Stimulated activated effector memory CD8-positive, alpha-beta T cell treated with anti-CD3 and anti-CD28 coated beads, Interleukin-12 subunit alpha, Interleukin-12 subunit beta, amount 100 ng/mL, for 72 hours (primary cell): ENCODE results near the gene PLCD3.
"Not testable (repeated sequence)": the region's sequence is repeated elsewhere in the genome, so short reads cannot be mapped to it uniquely, and the experiment has no call there.

Experiments used
- ATAC-seq: fragments of 150-1000 bp; cut with Tn5 transposase; 2 replicates; pipeline ENCODE4 v1.10.0; 2021
- DNase-seq, 2 donors: peaks; one replicate each; pipeline ENCODE4 v3.0.0; 2021 to 2022; ENCODE audit warnings: low spot score in 2 of 2
- H3K27ac Mint-ChIP-seq: one replicate; pipeline ENCODE4 v1.8.0; 2022; ENCODE audit warnings: mild to moderate bottlenecking, mixed read lengths
- H3K36me3 Mint-ChIP-seq: one replicate; pipeline ENCODE4 v1.8.0; 2022; ENCODE audit warnings: mild to moderate bottlenecking, mixed read lengths
- H3K4me1 Mint-ChIP-seq: one replicate; pipeline ENCODE4 v1.8.0; 2022; ENCODE audit warnings: mixed read lengths
- H3K4me3 Mint-ChIP-seq: one replicate; pipeline ENCODE4 v1.8.0; 2022; ENCODE audit warnings: mild to moderate bottlenecking, mixed read lengths
- H3K9me3 Mint-ChIP-seq: one replicate; pipeline ENCODE4 v1.8.0; 2022; ENCODE audit warnings: mixed read lengths

PLCD3 gene

DNA sequence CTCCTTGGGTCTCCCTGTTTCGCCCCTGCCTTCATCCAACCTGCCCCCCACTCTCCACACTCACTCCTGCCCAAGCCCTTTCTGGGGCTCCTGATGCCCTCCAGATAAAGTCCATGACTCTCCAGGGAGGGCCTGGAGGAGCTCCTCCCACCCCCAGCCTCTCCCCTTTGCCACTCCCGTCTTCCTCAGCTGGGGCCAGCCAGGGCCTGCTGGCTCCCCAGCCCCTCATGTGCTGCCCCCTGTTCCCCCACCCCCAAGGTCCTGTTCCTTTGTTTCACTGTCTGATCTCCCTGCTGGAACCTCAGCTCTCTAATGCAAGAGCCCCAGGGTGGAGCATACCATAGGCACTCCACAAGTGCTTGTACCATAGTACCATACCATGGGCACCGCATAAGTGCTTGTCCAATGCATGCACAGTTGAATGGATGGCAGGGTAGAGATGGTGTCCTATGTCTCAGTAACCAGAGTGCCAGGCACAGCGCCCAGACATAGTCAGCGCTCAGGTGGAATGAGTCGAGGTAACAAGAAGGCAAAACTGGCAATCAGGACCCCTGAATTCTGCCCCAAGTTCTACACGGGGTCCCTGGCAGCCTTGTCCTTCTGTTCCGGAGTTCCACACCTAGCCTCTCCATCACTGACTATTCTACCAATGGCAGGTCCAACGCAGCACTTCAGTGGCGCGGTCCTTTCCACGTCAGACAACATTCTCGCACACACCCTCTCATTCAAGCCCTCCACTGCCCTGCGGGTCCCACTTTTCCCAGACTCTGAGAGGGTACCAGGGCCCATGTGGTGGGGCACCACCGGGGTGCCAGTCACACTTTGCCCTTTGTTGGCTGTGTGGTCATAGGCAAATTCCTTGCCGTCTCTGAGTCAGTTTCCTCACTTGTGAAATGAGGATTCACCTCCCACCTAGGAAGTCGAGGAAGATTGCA, 1.4 kb downstream of the PLCD3 start:
- Mint-ChIP-seq H3K36me3 (no peaks in the 10 kb centered on the region), H3K4me3 (peak overlapping the region; percentile 77), H3K27ac (no peak overlapping the region), H3K4me1 (peaks cover 26% of the 10 kb centered on the region), H3K9me3 (no peaks in the 10 kb centered on the region)
- DNase-seq (no peak), ATAC-seq (no peak)

DNA sequence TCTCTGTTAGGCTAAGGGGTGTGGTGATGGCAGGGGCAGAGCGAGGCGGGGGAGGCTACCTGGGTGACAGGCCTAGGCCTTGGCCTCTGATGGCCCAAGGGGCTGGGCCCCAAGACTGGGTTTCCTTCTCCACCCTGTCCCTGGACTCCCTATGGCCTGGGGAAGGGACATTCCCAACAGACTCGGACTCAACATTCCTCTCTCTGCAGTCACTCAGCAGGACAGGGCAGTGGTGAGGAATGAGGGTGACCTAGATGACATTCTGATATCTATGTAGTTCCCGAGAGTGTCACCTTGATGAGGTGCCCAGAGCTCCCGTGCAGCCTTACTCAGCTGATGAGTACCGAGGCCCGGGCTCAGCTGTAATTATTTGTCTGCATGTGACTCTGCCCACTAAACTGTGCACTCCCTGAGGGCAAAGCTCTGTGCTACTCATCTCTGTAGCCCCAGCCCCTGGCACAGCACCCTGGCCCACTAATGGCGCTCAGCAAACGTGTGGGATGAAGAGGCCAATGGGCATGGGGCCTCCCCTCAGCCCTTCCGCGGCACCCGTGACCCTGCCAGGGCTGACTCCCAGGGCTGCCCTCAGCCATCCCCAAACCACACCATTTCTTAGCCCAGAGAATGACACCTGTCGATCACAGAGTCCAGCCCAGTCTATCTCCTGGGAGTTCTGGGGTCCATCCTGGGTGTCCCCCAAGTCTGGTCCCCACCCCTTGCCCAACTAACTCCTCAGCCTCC, 2.2 kb downstream of the PLCD3 start:
- DNase-seq (no peak), ATAC-seq (no peak)
- H3K36me3 Mint-ChIP-seq: no peaks in the 10 kb centered on the region
- H3K27ac Mint-ChIP-seq: no peak overlapping the region
- no peaks in the 10 kb centered on the region for H3K9me3 Mint-ChIP-seq
- no peak overlapping the region for H3K4me3 Mint-ChIP-seq
- H3K4me1 Mint-ChIP-seq: peaks cover 17% of the 10 kb centered on the region

DNA sequence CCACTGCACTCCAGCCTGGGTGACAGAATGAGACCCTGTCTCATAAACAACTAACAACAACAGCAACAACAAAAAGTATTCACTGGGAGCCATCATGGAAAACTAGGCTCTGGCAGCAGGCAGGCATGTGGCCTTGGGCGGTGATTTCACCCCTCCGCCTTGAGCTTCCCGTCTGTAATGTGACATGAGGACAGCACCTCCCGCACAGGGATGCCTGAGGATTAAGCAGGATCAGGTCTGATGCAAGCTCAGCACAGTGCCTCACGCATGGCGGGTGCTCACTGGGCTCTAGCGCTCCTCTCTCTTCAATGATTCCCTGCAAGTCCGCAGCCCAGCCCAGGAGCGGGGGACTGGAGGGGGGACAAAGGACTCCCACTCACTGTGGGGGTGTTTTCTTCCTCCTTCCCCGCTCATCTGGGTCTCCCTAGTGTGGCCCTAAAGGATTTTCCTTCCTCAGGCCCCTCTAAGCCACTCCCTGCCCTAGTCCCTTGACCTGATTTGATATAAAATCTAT, 2.8 kb downstream of the PLCD3 start:
- Mint-ChIP-seq H3K4me3 (no peak overlapping the region), H3K9me3 (no peaks in the 10 kb centered on the region), H3K27ac (no peak overlapping the region), H3K4me1 (peaks cover 15% of the 10 kb centered on the region), H3K36me3 (no peaks in the 10 kb centered on the region)
- no peak for ATAC-seq
- DNase-seq: no peak

DNA sequence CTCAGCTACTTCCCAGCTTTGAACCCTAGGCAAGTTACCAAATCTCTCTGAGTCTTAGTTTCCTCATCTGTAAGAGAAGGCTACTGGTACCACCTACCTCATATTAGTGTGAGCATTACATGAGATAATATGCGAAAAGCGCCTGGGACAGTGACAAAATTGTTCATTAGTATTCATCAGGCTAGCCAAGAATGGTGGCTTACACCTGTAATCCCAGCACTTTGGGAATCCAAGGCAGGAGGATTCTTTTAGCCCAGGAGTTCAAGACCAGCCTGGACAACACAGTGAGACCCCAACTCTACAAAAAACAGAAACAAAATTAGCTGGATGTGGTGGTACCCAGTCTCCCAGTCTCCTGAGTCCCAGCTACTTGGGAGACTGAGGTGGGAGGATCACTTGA, 3.3 kb downstream of the PLCD3 start:
- ATAC-seq: no peak
- Mint-ChIP-seq H3K4me3 (no peak overlapping the region), H3K9me3 (no peaks in the 10 kb centered on the region), H3K27ac (no peak overlapping the region), H3K4me1 (peaks cover 20% of the 10 kb centered on the region), H3K36me3 (no peaks in the 10 kb centered on the region)
- DNase-seq: no peak

DNA sequence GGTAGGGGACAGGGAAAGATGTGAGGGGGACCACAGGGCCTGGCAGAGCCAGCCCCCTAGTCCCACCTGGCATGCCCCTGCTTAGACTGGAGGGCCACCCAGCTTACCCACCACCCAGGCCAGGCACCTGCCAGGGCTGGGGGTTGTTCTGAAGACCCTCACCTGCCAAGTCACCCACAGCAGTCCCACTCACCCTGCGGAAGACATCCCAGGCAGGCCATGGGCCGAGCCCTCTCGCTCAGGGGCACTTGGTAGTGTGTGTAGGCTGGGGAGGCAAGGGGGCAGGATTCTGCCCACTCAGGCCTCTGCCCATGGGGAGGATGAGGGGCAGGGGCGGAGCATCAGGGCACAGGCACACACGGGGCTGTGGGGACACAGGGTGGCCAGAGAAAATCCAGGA, 4.0 kb downstream of the PLCD3 start:
- Mint-ChIP-seq H3K4me1 (peaks cover 21% of the 10 kb centered on the region), H3K36me3 (no peaks in the 10 kb centered on the region), H3K9me3 (no peaks in the 10 kb centered on the region), H3K4me3 (no peak overlapping the region), H3K27ac (no peak overlapping the region)
- ATAC-seq: no peak
- DNase-seq: no peak

DNA sequence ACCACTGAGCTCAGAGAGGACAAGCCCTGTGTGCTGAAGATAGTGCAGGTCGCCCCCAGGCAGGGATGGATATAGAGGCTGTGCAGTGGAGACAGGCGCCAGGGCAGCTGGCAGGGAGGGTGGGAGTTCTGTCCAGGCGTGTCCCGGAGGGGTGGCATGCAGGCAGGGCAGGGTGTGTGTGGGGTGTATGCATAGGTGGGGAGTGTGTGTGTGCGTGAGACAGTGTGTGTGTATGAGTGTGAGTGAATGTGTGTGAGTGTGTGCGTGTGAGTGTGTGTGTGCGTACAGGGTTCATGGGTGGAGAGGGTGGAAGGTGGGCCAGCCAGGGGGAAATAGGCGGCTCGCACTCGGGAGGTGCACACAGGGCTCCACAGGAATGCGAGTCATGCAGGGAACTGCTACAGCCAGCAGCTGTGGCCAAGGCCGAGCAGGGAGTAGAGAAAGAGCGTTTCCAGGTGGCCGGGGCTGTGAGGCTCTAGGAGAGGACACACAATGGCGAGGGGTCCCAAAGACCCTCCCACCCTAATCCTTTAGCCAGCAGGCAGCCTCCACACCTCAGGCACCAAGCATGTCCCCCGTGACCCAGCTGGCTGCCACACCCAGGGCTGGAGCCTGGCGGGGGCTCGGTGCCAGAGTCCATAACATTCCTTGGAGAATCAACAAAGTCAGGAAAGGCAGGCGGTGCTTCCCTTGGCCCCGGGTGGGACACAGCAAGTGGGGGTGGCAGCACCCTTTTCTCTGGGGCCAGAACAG, 4.6 kb downstream of the PLCD3 start:
- H3K36me3 Mint-ChIP-seq: no peaks in the 10 kb centered on the region
- H3K4me3 Mint-ChIP-seq: no peak overlapping the region
- no peaks in the 10 kb centered on the region for H3K9me3 Mint-ChIP-seq
- H3K4me1 Mint-ChIP-seq: peaks cover 21% of the 10 kb centered on the region
- no peak for ATAC-seq
- no peak overlapping the region for H3K27ac Mint-ChIP-seq
- DNase-seq: no peak

DNA sequence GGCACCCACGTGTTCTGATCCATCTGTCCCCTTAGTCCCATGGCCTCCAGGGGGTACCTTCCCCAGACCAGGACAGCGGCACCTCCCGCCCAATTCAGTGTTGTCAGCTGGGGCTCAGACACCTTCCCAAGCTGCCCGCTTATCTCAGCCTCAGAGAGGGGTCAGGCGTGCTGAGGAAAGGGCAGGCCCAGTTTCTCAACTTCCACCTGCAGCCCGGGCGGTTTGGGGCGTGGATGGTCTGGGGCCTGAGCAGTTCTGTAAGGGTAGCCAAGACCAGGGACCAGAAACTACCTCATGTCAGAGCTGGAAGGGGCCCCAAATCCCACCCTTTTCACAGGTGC, 5.1 kb downstream of the PLCD3 start:
- ATAC-seq: no peak
- no peak overlapping the region for H3K4me3 Mint-ChIP-seq
- H3K27ac Mint-ChIP-seq: no peak overlapping the region

DNA sequence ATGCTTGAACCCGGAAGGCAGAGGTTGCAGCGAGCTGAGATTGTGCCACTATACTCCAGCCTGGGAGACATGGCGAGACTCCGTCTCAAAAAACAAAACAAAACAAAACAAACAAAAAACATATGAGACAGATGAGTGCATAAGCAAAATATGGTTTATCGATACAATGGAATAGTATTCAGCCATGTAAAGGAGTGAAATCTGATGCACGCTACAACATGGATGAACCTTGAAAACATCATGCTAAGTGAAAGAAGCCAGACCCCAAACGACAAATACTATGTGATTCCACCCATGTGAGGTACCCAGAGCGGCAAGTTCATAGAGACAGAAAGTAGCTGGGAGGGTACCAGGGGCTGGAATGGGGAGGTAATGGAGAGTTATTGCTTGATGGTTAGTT, 6.8 kb downstream of the PLCD3 start:
- Mint-ChIP-seq H3K9me3 (no peaks in the 10 kb centered on the region), H3K36me3 (no peaks in the 10 kb centered on the region), H3K4me1 (peaks cover 12% of the 10 kb centered on the region), H3K4me3 (no peak overlapping the region), H3K27ac (no peak overlapping the region)
- DNase-seq (no peak), ATAC-seq (no peak)

More for the DNA sequence above, 5.1 kb downstream of the PLCD3 start:
- no peak for DNase-seq
- Mint-ChIP-seq H3K9me3 (no peaks in the 10 kb centered on the region), H3K36me3 (no peaks in the 10 kb centered on the region), H3K4me1 (peaks cover 21% of the 10 kb centered on the region)

DNA sequence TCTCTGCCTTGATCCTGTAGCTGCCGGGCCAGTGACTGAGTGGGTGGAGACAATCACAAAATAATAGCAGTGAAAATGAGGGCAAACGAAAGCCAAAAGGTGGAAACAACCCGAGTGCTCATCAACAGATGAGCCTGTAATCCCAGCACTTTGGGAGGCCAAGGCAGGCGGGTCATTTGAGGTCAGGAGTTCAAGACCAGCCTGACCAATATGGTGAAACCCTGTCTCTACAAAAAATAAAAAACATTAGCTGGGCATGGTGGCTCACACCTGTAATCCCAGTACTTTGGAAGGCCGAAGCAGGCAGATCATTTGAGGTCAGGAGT, 7.6 kb downstream of the PLCD3 start:
- Mint-ChIP-seq H3K27ac (peak overlapping the region; percentile 82), H3K4me1 (peaks cover 12% of the 10 kb centered on the region)
- H3K9me3 Mint-ChIP-seq, ATAC-seq, H3K4me3 Mint-ChIP-seq, H3K36me3 Mint-ChIP-seq, DNase-seq: not testable (repeated sequence)

DNA sequence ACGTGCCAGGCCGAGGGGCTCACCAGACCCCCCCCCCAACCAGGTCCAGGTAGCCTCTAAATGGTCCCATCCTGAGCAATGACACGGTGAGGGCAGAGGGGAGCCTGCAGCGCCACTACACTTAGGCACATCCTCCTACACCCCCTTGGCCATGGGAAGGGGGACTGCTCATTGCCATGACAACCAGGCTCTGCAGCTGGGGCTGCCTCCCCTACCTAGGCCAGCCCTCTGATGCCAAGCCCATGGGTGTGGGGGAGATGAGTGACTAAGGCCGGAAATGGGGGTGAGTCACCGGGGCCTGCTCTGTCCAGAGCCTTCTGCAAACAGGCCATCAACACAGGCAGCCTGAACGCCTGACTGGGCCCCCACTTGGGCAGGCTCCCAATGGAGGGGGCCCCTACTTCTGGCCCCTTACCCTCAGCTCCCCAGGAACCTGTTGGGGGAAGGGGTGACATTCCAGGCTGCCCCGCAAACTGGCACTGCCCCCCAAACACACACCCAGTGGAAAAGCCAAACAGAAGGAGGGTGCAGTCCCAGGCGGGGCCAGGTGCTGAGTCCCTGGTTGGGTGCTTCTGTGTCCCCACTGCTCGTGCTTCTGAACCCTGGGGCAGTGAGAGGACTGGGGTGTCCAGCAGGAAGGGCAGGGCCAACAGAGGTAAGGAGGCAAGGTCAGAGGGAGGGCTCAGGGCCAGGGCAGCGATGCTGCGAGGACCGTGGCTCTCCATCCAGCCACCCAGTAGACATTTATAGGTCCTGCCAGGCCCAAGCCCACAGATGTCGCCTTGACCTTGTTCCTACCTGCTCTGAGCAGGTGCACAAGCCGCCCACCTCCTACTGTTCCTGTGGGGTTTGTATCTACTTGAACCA, 8.2 kb downstream of the PLCD3 start:
- H3K4me3 Mint-ChIP-seq: no peak overlapping the region
- H3K9me3 Mint-ChIP-seq: no peaks in the 10 kb centered on the region
- peaks cover 12% of the 10 kb centered on the region for H3K4me1 Mint-ChIP-seq
- H3K27ac Mint-ChIP-seq: peak overlapping the region; percentile 82
- H3K36me3 Mint-ChIP-seq: no peaks in the 10 kb centered on the region
- ATAC-seq (peak; percentile 86), DNase-seq (peak in 1 of 2 donors; percentile 60)

DNA sequence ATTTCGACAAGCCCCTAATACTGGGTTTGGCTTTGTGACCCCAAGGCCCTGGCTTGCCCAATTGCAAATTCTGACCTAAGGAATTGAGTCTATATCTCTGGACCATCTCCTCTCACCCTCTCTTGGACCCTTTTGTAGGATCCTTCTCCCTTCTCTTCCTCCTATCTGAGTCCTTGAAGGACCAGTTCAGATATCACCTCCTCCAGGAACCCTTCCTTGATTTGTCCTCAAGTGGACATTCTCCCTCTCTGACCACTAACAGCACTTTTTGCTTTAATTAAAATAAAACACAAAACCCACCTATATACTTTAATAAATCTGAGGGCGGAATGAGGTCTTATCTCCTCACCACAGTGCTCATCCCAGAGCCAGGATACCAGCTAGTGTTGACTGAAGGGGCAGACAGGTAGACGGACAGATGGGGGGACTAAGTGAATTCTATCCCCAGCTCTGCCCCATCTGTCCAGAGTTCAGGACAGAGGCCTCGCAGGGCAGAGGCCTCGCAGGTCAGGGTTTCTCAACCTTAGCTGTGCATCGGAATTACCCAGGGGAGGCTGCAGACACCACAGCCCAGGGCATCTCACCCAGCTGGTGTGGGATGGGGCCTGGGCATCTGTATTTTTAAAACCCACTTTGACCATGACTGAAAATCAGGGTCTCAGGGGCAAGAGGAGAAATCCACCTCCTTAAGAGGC, 9.1 kb downstream of the PLCD3 start:
- ATAC-seq (no peak), DNase-seq (no peak)
- no peaks in the 10 kb centered on the region for H3K9me3 Mint-ChIP-seq
- H3K27ac Mint-ChIP-seq: no peak overlapping the region
- no peaks in the 10 kb centered on the region for H3K36me3 Mint-ChIP-seq
- no peak overlapping the region for H3K4me3 Mint-ChIP-seq
- peaks cover 12% of the 10 kb centered on the region for H3K4me1 Mint-ChIP-seq

DNA sequence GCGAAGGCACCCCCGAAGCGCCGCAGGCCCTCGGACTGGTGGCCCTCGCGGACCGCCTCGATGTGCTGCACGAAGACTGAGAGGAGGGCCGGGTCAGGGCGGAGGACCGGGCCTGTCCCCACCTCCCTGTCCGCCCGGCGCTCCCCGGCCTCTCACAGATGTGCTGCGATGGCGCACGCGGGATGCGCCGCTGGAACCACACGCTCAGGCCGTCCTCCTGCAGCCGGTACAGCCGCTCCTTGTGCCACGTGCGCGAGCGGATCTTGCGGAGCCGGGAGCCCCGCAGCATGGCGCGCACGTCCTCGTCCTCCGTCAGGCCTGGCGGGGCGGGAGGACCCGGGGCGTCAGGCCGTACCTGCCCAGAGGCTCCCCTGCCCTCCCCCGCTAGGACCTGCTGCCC, 11.3 kb downstream of the PLCD3 start:
- Mint-ChIP-seq H3K9me3 (no peaks in the 10 kb centered on the region), H3K36me3 (no peaks in the 10 kb centered on the region)

DNA sequence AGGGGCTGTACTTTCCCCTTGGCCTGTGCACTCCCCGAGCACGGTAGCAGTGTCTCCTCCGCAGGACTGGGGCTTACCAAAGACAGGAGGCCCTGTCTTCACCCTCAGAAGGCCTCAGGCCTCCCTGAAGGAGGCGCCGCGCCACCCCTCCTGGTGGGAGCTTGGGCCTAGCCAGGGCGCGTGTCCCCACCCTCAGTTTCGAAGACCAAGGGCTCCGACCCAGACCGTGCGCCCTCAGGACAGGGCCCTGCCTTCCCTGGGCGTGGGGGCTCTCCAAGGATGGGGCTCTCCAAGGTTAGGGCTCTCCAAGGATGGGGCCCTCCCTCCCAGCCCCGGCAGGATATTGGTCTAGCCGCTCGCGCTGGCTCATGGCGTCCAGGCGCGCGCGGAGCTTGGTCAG, 11.8 kb downstream of the PLCD3 start:
- no peak for DNase-seq
- H3K4me1 Mint-ChIP-seq: peaks cover 6% of the 10 kb centered on the region
- no peak overlapping the region for H3K27ac Mint-ChIP-seq
- H3K36me3 Mint-ChIP-seq: no peaks in the 10 kb centered on the region
- no peak overlapping the region for H3K4me3 Mint-ChIP-seq
- no peak for ATAC-seq
- H3K9me3 Mint-ChIP-seq: no peaks in the 10 kb centered on the region

More for the DNA sequence above, 11.3 kb downstream of the PLCD3 start:
- Mint-ChIP-seq H3K27ac (no peak overlapping the region), H3K4me1 (peaks cover 6% of the 10 kb centered on the region), H3K4me3 (no peak overlapping the region)
- ATAC-seq: no peak
- no peak for DNase-seq

DNA sequence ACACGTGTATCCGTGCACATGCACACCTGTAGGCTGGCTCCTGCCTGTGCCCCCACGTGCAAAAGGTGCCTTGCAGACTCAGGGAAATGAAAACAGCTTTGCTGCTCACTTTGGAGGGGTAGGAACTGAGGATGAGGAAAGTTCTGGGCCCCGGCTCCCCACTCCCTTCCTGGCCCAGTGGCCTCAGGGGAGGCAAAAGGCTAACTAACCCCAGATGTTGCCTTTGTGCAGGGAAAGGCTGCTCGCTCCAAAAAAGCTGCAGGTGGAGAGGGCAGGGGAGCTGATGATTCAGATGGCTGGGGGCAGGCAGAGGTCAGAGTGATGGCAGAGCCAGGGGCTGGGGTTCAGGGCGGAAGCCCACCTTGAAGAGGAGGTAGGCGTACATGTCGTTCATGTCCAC, 12.4 kb downstream of the PLCD3 start:
- Mint-ChIP-seq H3K4me1 (peaks cover 6% of the 10 kb centered on the region), H3K4me3 (no peak overlapping the region), H3K9me3 (no peaks in the 10 kb centered on the region), H3K36me3 (no peaks in the 10 kb centered on the region), H3K27ac (no peak overlapping the region)
- no peak for DNase-seq
- no peak for ATAC-seq
